Activated CD8-positive, alpha-beta memory T cell treated with anti-CD3 and anti-CD28 coated beads for 4 hours (primary cell): ENCODE data around the gene SCIN.
"Not testable (repeated sequence)": the region's sequence is repeated elsewhere in the genome, so short reads cannot be mapped to it uniquely, and the experiment has no call there.

Experiments
- DNase-seq, 2 donors: peaks; one replicate each; pipeline ENCODE4 v3.0.0-alpha.2; 2020; ENCODE audit warnings: low read depth in 2 of 2

Gene SCIN

GRCh38 chr7:12686891-12687717, 116.6 kb downstream of the SCIN start, which contains the start of gene ARL4A:
Gene ARL4A, plus strand, starts transcription at chr7:12687633. Its CDS starts 622 bp downstream, at chr7:12688255.
- DNase-seq = peak; percentile 73 to 76

- no peak for DNase-seq
These were observed 117.2 kb downstream of the SCIN start for GRCh38 chr7:12687718-12688171.

GRCh38 chr7:12688485-12689170, 118.1 kb downstream of the SCIN start:
- not testable (repeated sequence) for DNase-seq

- DNase-seq = no peak
These were observed 118.9 kb downstream of the SCIN start for GRCh38 chr7:12689451-12689850.

GRCh38 chr7:12690041-12690878, 119.7 kb downstream of the SCIN start:
- DNase-seq = no peak

GRCh38 chr7:12691388-12691787, 120.9 kb downstream of the SCIN start:
- not testable (repeated sequence) for DNase-seq

- DNase-seq = no peak
These were observed 121.5 kb downstream of the SCIN start for GRCh38 chr7:12692035-12692434.

- no peak for DNase-seq
These were observed 122.1 kb downstream of the SCIN start for GRCh38 chr7:12692479-12693259.

GRCh38 chr7:12694817-12695216, 124.3 kb downstream of the SCIN start:
- no peak for DNase-seq

GRCh38 chr7:12695965-12696364, 125.4 kb downstream of the SCIN start:
- no peak for DNase-seq

GRCh38 chr7:12699299-12699698, 128.8 kb downstream of the SCIN start:
- no peak for DNase-seq

- DNase-seq = no peak
These were observed 130.9 kb downstream of the SCIN start for GRCh38 chr7:12701433-12701832.

- no peak for DNase-seq
These were observed 133.4 kb downstream of the SCIN start for GRCh38 chr7:12703881-12704280.

- no peak for DNase-seq
These were observed 135.4 kb downstream of the SCIN start for GRCh38 chr7:12705878-12706277.

- DNase-seq = no peak
These were observed 136.5 kb downstream of the SCIN start for GRCh38 chr7:12706900-12707536.

GRCh38 chr7:12708314-12708713, 137.8 kb downstream of the SCIN start:
- no peak for DNase-seq
